ENCODE measurements around the gene KMT5B.
A peak's percentile ranks its signal among the peaks of the same experiment; 100 is the strongest.

Gene KMT5B

DNA sequence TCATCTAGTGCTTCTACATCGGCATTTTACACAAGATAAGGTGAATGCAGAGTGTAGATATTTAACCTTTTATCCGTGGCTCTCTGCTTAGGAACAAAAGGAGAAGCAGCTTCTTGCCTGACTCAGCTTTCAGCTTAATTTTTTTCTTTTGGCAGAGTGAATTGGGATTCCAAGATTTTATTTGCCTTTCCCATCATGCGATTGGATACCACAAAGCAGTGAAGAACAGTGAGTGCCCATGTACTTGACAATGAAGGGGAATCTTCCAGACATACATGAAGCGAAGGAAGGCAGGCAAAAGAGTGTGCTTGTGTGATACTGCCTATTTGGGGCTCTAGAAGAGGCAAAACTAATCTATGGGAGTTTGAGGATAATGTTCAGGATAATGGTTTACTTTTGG is 74.9 kb downstream of the KMT5B start:
- ChIA-PET CTCF (interaction anchor here (0.6 to 1.3 kb wide), 3 partner anchors 11 to 160 kb away, joined by 3 to 4 read pairs (median 3); no protein-coding TSS in a partner anchor), POLR2A (no interaction called here)
- 81% methylated on average over 3 of the region's 4 CpGs for WGBS (ENCODE audit: insufficient coverage)
- H3K27ac ChIP-seq (ENCODE audit: insufficient read depth in 1 of 2, low read depth in 1 of 2, low read length in 2 of 2, poor library complexity in 1 of 2, severe bottlenecking in 2 of 2): no peak overlapping the region
- DNase-seq: no peak
- H3K27me3 ChIP-seq (replicated peaks in 2 of 5; ENCODE audit: control insufficient read depth in 4 of 5, insufficient read depth in 5 of 5, low read length in 4 of 5): no peaks in the 10 kb centered on the region
- H3K9me3 ChIP-seq (ENCODE audit: control extremely low read depth in 1 of 5, control insufficient read depth in 4 of 5, insufficient read depth in 2 of 5, low read depth in 1 of 5, low read length in 4 of 5): peaks cover 0 to 5% (median 3%) of the 10 kb centered on the region in 5 experiments
- H3K36me3 ChIP-seq (ENCODE audit: control insufficient read depth in 4 of 4, insufficient read depth in 4 of 4, low read length in 3 of 4): no peaks in the 10 kb centered on the region
- no peak overlapping the region for H3K4me3 ChIP-seq (ENCODE audit: control insufficient read depth in 1 of 7, extremely low read depth in 1 of 7, insufficient read depth in 4 of 7, low read depth in 2 of 7, low read length in 6 of 7)
- peaks cover 6 to 37% (median 36%) of the 10 kb centered on the region in 4 experiments for H3K4me1 ChIP-seq (ENCODE audit: control extremely low read depth in 1 of 4, control insufficient read depth in 4 of 4, insufficient read depth in 4 of 4, low read length in 3 of 4)

DNA sequence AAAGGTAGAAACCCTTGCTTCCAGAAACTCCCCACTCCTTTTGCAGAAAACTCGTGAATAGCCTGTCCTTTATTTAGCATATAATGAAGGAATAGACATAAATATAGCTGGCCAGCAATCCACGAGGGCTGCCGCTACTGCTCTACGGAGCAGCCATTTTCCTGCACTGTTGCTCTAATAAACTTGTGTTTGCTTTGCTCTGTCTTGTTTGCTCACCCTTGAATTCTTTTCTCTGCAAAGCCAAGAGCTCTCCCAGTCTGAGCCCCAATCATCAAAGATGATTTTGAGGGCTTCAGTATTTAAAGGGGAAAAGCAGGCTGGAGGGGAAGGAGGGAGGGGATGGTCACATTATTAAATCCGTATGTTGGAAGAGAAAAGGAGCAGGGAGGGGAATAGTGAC is 75.3 kb downstream of the KMT5B start:
- Histone ChIP-seq H3K9me3 (ENCODE audit: control extremely low read depth in 1 of 5, control insufficient read depth in 4 of 5, insufficient read depth in 2 of 5, low read depth in 1 of 5, low read length in 4 of 5) (peaks cover 0 to 5% (median 3%) of the 10 kb centered on the region in 5 experiments), H3K4me1 (ENCODE audit: control extremely low read depth in 1 of 4, control insufficient read depth in 4 of 4, insufficient read depth in 4 of 4, low read length in 3 of 4) (peaks cover 6 to 33% (median 32%) of the 10 kb centered on the region in 4 experiments), H3K27ac (ENCODE audit: insufficient read depth in 1 of 2, low read depth in 1 of 2, low read length in 2 of 2, poor library complexity in 1 of 2, severe bottlenecking in 2 of 2) (no peak overlapping the region), H3K36me3 (ENCODE audit: control insufficient read depth in 4 of 4, insufficient read depth in 4 of 4, low read length in 3 of 4) (no peaks in the 10 kb centered on the region), H3K27me3 (replicated peaks in 2 of 5; ENCODE audit: control insufficient read depth in 4 of 5, insufficient read depth in 5 of 5, low read length in 4 of 5) (no peaks in the 10 kb centered on the region), H3K4me3 (ENCODE audit: control insufficient read depth in 1 of 7, extremely low read depth in 1 of 7, insufficient read depth in 4 of 7, low read depth in 2 of 7, low read length in 6 of 7) (no peak overlapping the region)
- DNase-seq: no peak
- POLR2A ChIA-PET: no interaction called here
- CTCF ChIA-PET: interaction anchor here (1.0 to 1.3 kb wide), 2 partner anchors 10 to 160 kb away, joined by 3 read pairs; no protein-coding TSS in a partner anchor
- 97% methylated on average over 5 of the region's 5 CpGs for WGBS (ENCODE audit: insufficient coverage)

DNA sequence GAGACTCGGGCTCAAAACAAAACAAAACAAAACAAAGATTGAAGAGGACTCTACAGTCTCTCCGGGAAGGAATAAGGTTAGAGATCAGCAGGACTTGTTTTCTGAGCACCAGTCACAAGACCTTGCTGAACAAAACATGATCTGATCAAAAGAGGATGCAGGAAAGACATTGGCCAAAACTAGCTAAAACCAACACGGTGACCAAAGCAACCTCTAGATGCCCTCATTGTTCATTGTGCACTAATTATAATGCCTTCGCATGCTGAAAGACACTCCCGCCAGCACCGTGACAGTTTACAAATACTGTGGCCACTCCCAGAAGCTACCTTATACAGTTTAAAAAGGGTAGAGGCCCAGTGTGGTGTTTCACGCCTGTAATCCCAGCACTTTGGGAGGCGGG is 76.2 kb downstream of the KMT5B start:
- H3K4me1 ChIP-seq (ENCODE audit: control extremely low read depth in 1 of 4, control insufficient read depth in 4 of 4, insufficient read depth in 4 of 4, low read length in 3 of 4): peaks cover 6 to 23% (median 22%) of the 10 kb centered on the region in 4 experiments
- POLR2A ChIA-PET: no interaction called here
- no peaks in the 10 kb centered on the region for H3K27me3 ChIP-seq (replicated peaks in 2 of 5; ENCODE audit: control insufficient read depth in 4 of 5, insufficient read depth in 5 of 5, low read length in 4 of 5)
- CTCF ChIA-PET: no interaction called here
- WGBS (ENCODE audit: insufficient coverage): 96% methylated on average over 8 of the region's 8 CpGs
- no peak overlapping the region for H3K4me3 ChIP-seq (ENCODE audit: control insufficient read depth in 1 of 7, extremely low read depth in 1 of 7, insufficient read depth in 4 of 7, low read depth in 2 of 7, low read length in 6 of 7)
- no peak overlapping the region for H3K27ac ChIP-seq (ENCODE audit: insufficient read depth in 1 of 2, low read depth in 1 of 2, low read length in 2 of 2, poor library complexity in 1 of 2, severe bottlenecking in 2 of 2)
- peaks cover 0 to 5% (median 3%) of the 10 kb centered on the region in 5 experiments for H3K9me3 ChIP-seq (ENCODE audit: control extremely low read depth in 1 of 5, control insufficient read depth in 4 of 5, insufficient read depth in 2 of 5, low read depth in 1 of 5, low read length in 4 of 5)
- no peaks in the 10 kb centered on the region for H3K36me3 ChIP-seq (ENCODE audit: control insufficient read depth in 4 of 4, insufficient read depth in 4 of 4, low read length in 3 of 4)
- DNase-seq: no peak

DNA sequence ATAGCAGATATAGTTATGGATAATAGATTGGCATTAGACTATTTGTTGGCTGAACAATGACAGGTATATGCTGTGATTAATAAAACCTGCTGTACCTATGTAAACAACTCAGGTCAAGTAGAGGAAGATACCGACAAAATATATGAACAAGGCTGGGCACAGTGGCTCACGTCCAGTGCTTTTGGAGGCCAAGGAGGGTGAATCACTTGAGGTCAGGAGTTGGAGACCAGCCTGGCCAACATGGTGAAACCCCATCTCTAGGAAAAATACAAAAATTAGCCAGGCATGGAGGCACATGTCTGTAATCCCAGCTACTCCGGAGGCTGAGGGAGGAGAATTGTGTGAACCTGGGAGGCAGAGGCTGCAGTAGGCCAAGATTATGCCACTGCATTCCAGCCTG is 77.9 kb downstream of the KMT5B start:
- POLR2A ChIA-PET: no interaction called here
- CTCF ChIA-PET: no interaction called here
- no peaks in the 10 kb centered on the region for H3K36me3 ChIP-seq (ENCODE audit: control insufficient read depth in 4 of 4, insufficient read depth in 4 of 4, low read length in 3 of 4)
- H3K9me3 ChIP-seq (ENCODE audit: control extremely low read depth in 1 of 5, control insufficient read depth in 4 of 5, insufficient read depth in 2 of 5, low read depth in 1 of 5, low read length in 4 of 5): peaks cover 0 to 5% (median 3%) of the 10 kb centered on the region in 5 experiments
- peaks cover 0 to 6% (median 5%) of the 10 kb centered on the region in 4 experiments for H3K4me1 ChIP-seq (ENCODE audit: control extremely low read depth in 1 of 4, control insufficient read depth in 4 of 4, insufficient read depth in 4 of 4, low read length in 3 of 4)
- no peak overlapping the region for H3K27ac ChIP-seq (ENCODE audit: insufficient read depth in 1 of 2, low read depth in 1 of 2, low read length in 2 of 2, poor library complexity in 1 of 2, severe bottlenecking in 2 of 2)
- H3K27me3 ChIP-seq (replicated peaks in 2 of 5; ENCODE audit: control insufficient read depth in 4 of 5, insufficient read depth in 5 of 5, low read length in 4 of 5): no peaks in the 10 kb centered on the region
- WGBS (ENCODE audit: insufficient coverage): 90% methylated on average over 3 of the region's 3 CpGs
- H3K4me3 ChIP-seq (ENCODE audit: control insufficient read depth in 1 of 7, extremely low read depth in 1 of 7, insufficient read depth in 4 of 7, low read depth in 2 of 7, low read length in 6 of 7): no peak overlapping the region
- DNase-seq: no peak

DNA sequence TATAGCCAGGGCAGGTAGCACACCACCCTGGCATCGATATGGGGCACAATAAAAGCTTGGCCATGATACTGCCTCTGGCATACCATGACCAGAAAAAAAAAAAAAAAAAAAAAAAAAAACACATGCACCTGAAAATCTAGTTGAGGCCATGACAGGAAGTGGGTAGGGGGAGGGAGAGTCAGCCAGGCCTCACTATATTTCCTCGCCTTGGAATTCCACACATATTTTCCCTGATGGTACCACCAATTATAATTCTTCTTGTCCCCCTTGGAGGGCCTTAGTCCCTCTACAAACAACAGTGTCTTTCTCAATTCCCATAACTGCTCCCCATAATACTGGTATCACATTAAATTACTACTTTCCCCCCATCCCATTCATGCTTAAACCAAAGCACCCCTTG is 79.3 kb downstream of the KMT5B start:
- H3K27ac ChIP-seq (ENCODE audit: insufficient read depth in 1 of 2, low read depth in 1 of 2, low read length in 2 of 2, poor library complexity in 1 of 2, severe bottlenecking in 2 of 2): no peak overlapping the region
- no peaks in the 10 kb centered on the region for H3K27me3 ChIP-seq (replicated peaks in 2 of 5; ENCODE audit: control insufficient read depth in 4 of 5, insufficient read depth in 5 of 5, low read length in 4 of 5)
- H3K4me3 ChIP-seq (ENCODE audit: control insufficient read depth in 1 of 7, extremely low read depth in 1 of 7, insufficient read depth in 4 of 7, low read depth in 2 of 7, low read length in 6 of 7): no peak overlapping the region
- CTCF ChIA-PET: no interaction called here
- no CpG with 5 or more reads among the region's 2 CpGs for WGBS (ENCODE audit: insufficient coverage)
- POLR2A ChIA-PET: interaction anchor here (0.7 kb wide), 1 partner anchor 1140 kb away, joined by 3 read pairs; no protein-coding TSS in a partner anchor
- no peak for DNase-seq
- H3K36me3 ChIP-seq (ENCODE audit: control insufficient read depth in 4 of 4, insufficient read depth in 4 of 4, low read length in 3 of 4): no peaks in the 10 kb centered on the region
- peaks cover 0 to 5% (median 3%) of the 10 kb centered on the region in 5 experiments for H3K9me3 ChIP-seq (ENCODE audit: control extremely low read depth in 1 of 5, control insufficient read depth in 4 of 5, insufficient read depth in 2 of 5, low read depth in 1 of 5, low read length in 4 of 5)
- H3K4me1 ChIP-seq (ENCODE audit: control extremely low read depth in 1 of 4, control insufficient read depth in 4 of 4, insufficient read depth in 4 of 4, low read length in 3 of 4): peaks cover 0 to 6% (median 5%) of the 10 kb centered on the region in 4 experiments

DNA sequence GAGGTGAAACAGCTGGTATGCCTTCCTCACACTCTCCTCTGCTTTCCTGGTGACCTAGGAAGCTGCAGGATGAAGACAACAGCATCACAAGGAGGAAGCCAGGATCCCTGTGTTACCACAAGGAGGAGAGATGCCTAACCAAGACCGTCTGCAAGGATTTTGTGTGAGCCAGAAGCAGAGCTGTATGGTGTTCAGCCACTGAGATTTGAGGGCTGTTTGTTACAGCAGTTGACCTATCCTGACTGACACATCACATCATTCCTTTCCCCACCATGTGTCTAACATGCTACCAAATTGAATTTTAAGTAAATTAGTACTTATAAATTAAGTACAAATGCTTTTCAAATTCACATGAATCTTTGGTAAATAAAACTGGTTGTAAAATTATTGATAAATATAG is 83.0 kb downstream of the KMT5B start:
- CTCF ChIA-PET: interaction anchor here (0.6 kb wide), 1 partner anchor 18 kb away, joined by 3 read pairs; no protein-coding TSS in a partner anchor
- peaks cover 0 to 5% (median 3%) of the 10 kb centered on the region in 5 experiments for H3K9me3 ChIP-seq (ENCODE audit: control extremely low read depth in 1 of 5, control insufficient read depth in 4 of 5, insufficient read depth in 2 of 5, low read depth in 1 of 5, low read length in 4 of 5)
- no CpG with 5 or more reads among the region's 1 CpG for WGBS (ENCODE audit: insufficient coverage)

DNA sequence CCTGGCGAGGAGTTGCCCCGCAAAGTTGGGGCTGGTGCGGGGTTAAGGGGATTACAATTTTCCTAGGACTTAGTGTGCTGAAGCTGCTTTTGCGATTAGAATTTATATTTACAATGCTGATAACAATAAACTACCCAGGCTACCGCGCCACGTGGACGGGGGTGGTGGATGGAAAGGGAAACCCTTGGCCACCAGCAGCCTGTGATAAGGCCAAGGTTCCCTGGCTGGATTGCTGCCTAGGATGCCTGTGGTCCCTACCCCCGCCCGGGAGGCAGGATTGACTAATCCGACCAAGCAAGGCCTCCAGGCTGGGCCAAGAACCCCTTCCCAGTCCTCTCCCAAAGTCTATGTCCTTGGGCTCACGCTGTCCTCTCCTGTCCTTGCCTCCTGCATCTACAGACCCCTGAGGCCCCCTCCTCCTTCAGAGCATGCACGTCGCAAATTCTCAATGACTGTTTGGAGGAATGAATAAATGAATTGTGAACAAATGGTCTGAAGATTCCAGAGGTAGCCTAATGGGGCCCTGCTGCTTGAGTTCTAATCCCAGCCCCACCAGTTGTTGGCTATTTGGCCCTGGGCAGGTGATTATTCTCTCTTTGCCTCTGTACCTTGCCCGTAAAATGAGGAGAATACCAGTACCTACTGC is 84.3 kb downstream of the KMT5B start:
- Histone ChIP-seq H3K27me3 (replicated peaks in 2 of 5; ENCODE audit: control insufficient read depth in 4 of 5, insufficient read depth in 5 of 5, low read length in 4 of 5) (no peaks in the 10 kb centered on the region), H3K9me3 (ENCODE audit: control extremely low read depth in 1 of 5, control insufficient read depth in 4 of 5, insufficient read depth in 2 of 5, low read depth in 1 of 5, low read length in 4 of 5) (peaks cover 0 to 4% (median 3%) of the 10 kb centered on the region in 5 experiments), H3K4me1 (ENCODE audit: control extremely low read depth in 1 of 4, control insufficient read depth in 4 of 4, insufficient read depth in 4 of 4, low read length in 3 of 4) (peaks cover 0 to 16% (median 8%) of the 10 kb centered on the region in 4 experiments), H3K27ac (ENCODE audit: insufficient read depth in 1 of 2, low read depth in 1 of 2, low read length in 2 of 2, poor library complexity in 1 of 2, severe bottlenecking in 2 of 2) (peak overlapping the region in 1 of 2 experiments; percentile 54), H3K4me3 (ENCODE audit: control insufficient read depth in 1 of 7, extremely low read depth in 1 of 7, insufficient read depth in 4 of 7, low read depth in 2 of 7, low read length in 6 of 7) (peak overlapping the region in 6 of 7 experiments; percentile 19 to 73 (median 57)), H3K36me3 (ENCODE audit: control insufficient read depth in 4 of 4, insufficient read depth in 4 of 4, low read length in 3 of 4) (no peaks in the 10 kb centered on the region)
- CTCF ChIA-PET: no interaction called here
- 17% methylated on average over 4 of the region's 15 CpGs for WGBS (ENCODE audit: insufficient coverage)
- DNase-seq: peak; percentile 72 to 86 (median 81)
- POLR2A ChIA-PET: interaction anchor here (1.1 kb wide), 1 partner anchor 56 kb away, joined by 3 read pairs; no protein-coding TSS in a partner anchor

More for the DNA sequence above, 83.0 kb downstream of the KMT5B start:
- DNase-seq: no peak
- H3K36me3 ChIP-seq (ENCODE audit: control insufficient read depth in 4 of 4, insufficient read depth in 4 of 4, low read length in 3 of 4): no peaks in the 10 kb centered on the region
- no peak overlapping the region for H3K4me3 ChIP-seq (ENCODE audit: control insufficient read depth in 1 of 7, extremely low read depth in 1 of 7, insufficient read depth in 4 of 7, low read depth in 2 of 7, low read length in 6 of 7)
- H3K4me1 ChIP-seq (ENCODE audit: control extremely low read depth in 1 of 4, control insufficient read depth in 4 of 4, insufficient read depth in 4 of 4, low read length in 3 of 4): peaks cover 0 to 16% (median 8%) of the 10 kb centered on the region in 4 experiments
- no peaks in the 10 kb centered on the region for H3K27me3 ChIP-seq (replicated peaks in 2 of 5; ENCODE audit: control insufficient read depth in 4 of 5, insufficient read depth in 5 of 5, low read length in 4 of 5)
- H3K27ac ChIP-seq (ENCODE audit: insufficient read depth in 1 of 2, low read depth in 1 of 2, low read length in 2 of 2, poor library complexity in 1 of 2, severe bottlenecking in 2 of 2): no peak overlapping the region
- POLR2A ChIA-PET: no interaction called here

Data from common myeloid progenitor, CD34-positive (primary cell).